Heart right ventricle (tissue), 16 donors: ENCODE results near the gene CORIN. TPM values are rescaled to one million over a fixed set of nuclear protein-coding genes. Genes with fewer than 3 reads are reported as not detected.
A peak's percentile ranks its signal among the peaks of the same experiment; 100 is the strongest.

Experiments used
- ATAC-seq, 8 donors: fragments of 200-7000 bp; cut with Tn5 transposase; one replicate each; pipeline ENCODE4 v1.9.1; 2020; ENCODE audit warnings: mild to moderate bottlenecking in 8 of 8, moderate library complexity in 8 of 8, moderate number of reproducible peaks in 1 of 8
- DNase-seq, 2 donors: peaks; one replicate each; pipeline ENCODE4 v3.0.0-alpha.2; 2020
- H3K27ac ChIP-seq, 10 donors: fragments of 200-600 bp; sonication (generic) in 2 of 10; one replicate each; pipeline versions ENCODE4 v1.5.0 to v1.8.0; 2020 to 2022; ENCODE audit warnings: mild to moderate bottlenecking in 3 of 10
- H3K27me3 ChIP-seq, 7 donors: fragments of 200-600 bp; one replicate each; pipeline ENCODE4 v1.8.0; 2021 to 2022; ENCODE audit warnings: mild to moderate bottlenecking in 2 of 7
- H3K36me3 ChIP-seq, 9 donors: fragments of 200-600 bp; sonication (generic) in 1 of 9; one replicate each; pipeline versions ENCODE4 v1.5.0 to v1.8.0; 2020 to 2022; ENCODE audit warnings: mild to moderate bottlenecking in 2 of 9
- H3K4me1 ChIP-seq, 9 donors: fragments of 200-600 bp; sonication (generic) in 1 of 9; one replicate each; pipeline versions ENCODE4 v1.5.0 to v1.8.0; 2020 to 2022; ENCODE audit warnings: mild to moderate bottlenecking in 4 of 9
- H3K4me3 ChIP-seq, 10 donors: fragments of 200-600 bp; sonication (generic) in 2 of 10; one replicate each; pipeline versions ENCODE4 v1.5.0 to v1.8.0; 2020 to 2022; ENCODE audit warnings: mild to moderate bottlenecking in 7 of 10, moderate library complexity in 2 of 10
- H3K9me3 ChIP-seq, 11 donors: fragments of 200-600 bp in 10 of 11; sonication (generic) in 2 of 11; one replicate each; pipeline versions ENCODE4 v1.5.0 to v1.8.0; 2013 to 2022; ENCODE audit warnings: mild to moderate bottlenecking in 2 of 11, control low read depth in 1 of 11, moderate library complexity in 1 of 11
- WGBS, 2 donors: extraction: QIAGEN DNeasy Blood & Tissue Kit; methylation state at CpG; one replicate each; pipeline ENCODE4 v1.1.7; 2013; ENCODE audit warnings: inconsistent platforms in 1 of 2; 5-methylcytosine and 5-hydroxymethylcytosine counted together
- intact Hi-C, 10 donors: fragments of 100-400 bp; cut with DNase I; formaldehyde crosslinking; loops; one replicate each; pipeline versions ENCODE4 v1.11.1 to v1.14.2; 2022
- polyA plus RNA-seq, 2 donors: library from polyadenylated mRNA; stranded (reverse); fragments of 200-250 nt; gene quantifications; one replicate each; pipeline ENCODE4 v1.2.3, GENCODE V29; 2013
- total RNA-seq, 10 donors: library from RNA; stranded (reverse); fragmentation: NEBNext Ultra II Directional in 3 of 10; extraction: Animal tissue kit (Norgen Biotek cat#: 25700) in 3 of 10; gene quantifications; one replicate each; pipeline versions ENCODE4 v1.2.1 to v1.2.4, GENCODE V29; 2021 to 2023
- TF ChIP-seq, protein P1 (sequence below), 9 donors: fragments of 200-600 bp; sonication (generic) in 2 of 9; IDR thresholded peaks; one replicate each; pipeline versions ENCODE4 v1.5.0 to v1.8.0; 2021 to 2022; ENCODE audit warnings: antibody characterized with exemption in 9 of 9, mild to moderate bottlenecking in 5 of 9, moderate library complexity in 1 of 9
- donor health status: Arrhythmogenic right ventricular cardiomyopathy.
- donor health status: ischemic (EF 13 %, LVEDD 7.1; RV severe dilation, severe dysfunction).
- donor health status: healthy with polysubstance abuse.
- donor health status: DM: no; HTN: yes; CAD: no.
- donor health status: DM: no; HTN: no; CAD: no.
- donor health status: ischemic (EF 25% LVEDD 6.9; RV normal size, moderate dysfunction).
- donor health status: ischemic (EF 25% LVEDD 5.7; RV mildly dilated, moderate dysfunction).
- donor health status: healthy.
- donor health status: DM: yes; HTN: yes; CAD: no.
- donor health status: Ischemic cardiomyopathy.
- donor health status: ischemic (EF 35%, LVEDD 5.7; RV mildly dilated, moderate dysfunction).
- donor health status: nonischemic (EF 11% LVEDD 7.7; RV severe dilation, severe dysfunction).
- donor health status: DM: yes; HTN: yes; CAD: no.
- donor health status: PGD.
- donor health status: ischemic (EF 29% LVEDD 5.4; RV normal size, mild dysfunction).
- donor health status: nonischemic (EF 23%, LVEDD 6.1; RV moderate dilation, normal function).

Gene CORIN
- total and polyA plus RNA-seq, 12 donors, result 8.4 to 159 (median 70.2) TPM

DNA sequence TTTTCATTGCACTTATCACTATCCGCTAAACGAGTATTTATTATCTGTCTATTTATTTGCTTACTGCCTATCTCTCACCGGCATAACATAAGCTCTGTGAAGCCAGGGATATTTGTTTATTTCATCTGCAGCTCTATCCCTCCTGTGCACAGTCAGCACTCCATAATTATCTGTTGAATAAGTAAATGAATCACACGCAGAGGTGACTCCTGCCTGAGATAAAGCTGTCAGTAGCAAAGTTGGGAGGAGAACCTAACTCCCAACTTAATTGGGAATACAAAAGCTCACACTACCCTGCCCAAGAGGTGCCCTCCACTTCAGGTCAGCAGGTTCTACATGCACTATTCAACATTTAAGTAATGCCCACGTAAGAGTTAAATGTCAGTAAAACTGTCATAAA lies 85.7 kb downstream of the CORIN start:
- WGBS, 2 donors, result 26 to 37% methylated on average over 5 of the region's 5 CpGs
- ATAC-seq, result peak in 6 of 8 donors; percentile 42 to 77 (median 56)

DNA sequence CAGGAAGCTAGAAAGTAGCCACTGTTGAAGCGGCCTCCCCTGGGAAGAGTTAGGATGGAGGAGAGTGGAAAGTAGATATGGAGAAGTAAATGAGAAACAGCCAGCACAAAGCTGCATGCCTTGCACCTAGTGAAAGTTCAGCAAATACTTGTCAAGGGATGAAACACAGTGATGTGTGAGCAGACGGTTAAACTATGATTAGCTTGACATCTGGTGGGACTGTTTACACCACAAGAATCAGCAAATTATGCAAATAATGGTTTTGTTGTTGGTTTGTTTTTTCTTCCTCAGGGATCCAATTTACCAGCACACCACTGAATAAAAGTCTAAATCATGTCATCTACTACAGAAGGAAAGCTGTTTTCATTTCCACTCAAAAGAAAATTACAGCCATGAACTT lies 87.1 kb downstream of the CORIN start:
- ATAC-seq (peak in 2 of 8 donors; percentile 15 to 50), DNase-seq (no peak)
- Histone ChIP-seq H3K4me1 (peaks cover 0 to 20% (median 5%) of the 10 kb centered on the region in 9 donors), H3K27me3 (no peaks in the 10 kb centered on the region), H3K4me3 (no peak overlapping the region), H3K9me3 (peaks cover 0 to 9% (median 0%) of the 10 kb centered on the region in 11 donors), H3K36me3 (no peaks in the 10 kb centered on the region), H3K27ac (peak overlapping the region in 5 of 10 donors; percentile 7 to 85 (median 43))
- intact Hi-C loops, result loop anchor here in 1 of 10 donors (5.0 kb wide), 1 partner anchor 77 kb away; no protein-coding TSS in a partner anchor
- 50 to 51% methylated on average over 2 of the region's 2 CpGs for WGBS, 2 donors
- TF ChIP-seq, protein P1, sequence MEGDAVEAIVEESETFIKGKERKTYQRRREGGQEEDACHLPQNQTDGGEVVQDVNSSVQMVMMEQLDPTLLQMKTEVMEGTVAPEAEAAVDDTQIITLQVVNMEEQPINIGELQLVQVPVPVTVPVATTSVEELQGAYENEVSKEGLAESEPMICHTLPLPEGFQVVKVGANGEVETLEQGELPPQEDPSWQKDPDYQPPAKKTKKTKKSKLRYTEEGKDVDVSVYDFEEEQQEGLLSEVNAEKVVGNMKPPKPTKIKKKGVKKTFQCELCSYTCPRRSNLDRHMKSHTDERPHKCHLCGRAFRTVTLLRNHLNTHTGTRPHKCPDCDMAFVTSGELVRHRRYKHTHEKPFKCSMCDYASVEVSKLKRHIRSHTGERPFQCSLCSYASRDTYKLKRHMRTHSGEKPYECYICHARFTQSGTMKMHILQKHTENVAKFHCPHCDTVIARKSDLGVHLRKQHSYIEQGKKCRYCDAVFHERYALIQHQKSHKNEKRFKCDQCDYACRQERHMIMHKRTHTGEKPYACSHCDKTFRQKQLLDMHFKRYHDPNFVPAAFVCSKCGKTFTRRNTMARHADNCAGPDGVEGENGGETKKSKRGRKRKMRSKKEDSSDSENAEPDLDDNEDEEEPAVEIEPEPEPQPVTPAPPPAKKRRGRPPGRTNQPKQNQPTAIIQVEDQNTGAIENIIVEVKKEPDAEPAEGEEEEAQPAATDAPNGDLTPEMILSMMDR (IDR thresholded peaks at IDR 0.05), result no peak

More for the DNA sequence above, 85.7 kb downstream of the CORIN start:
- H3K27me3 ChIP-seq, result no peaks in the 10 kb centered on the region
- no peaks in the 10 kb centered on the region for H3K36me3 ChIP-seq
- peaks cover 0 to 9% (median 0%) of the 10 kb centered on the region in 11 donors for H3K9me3 ChIP-seq
- peaks cover 0 to 20% (median 5%) of the 10 kb centered on the region in 9 donors for H3K4me1 ChIP-seq
- H3K27ac ChIP-seq, result peak overlapping the region in 7 of 10 donors; percentile 7 to 85 (median 56)
- H3K4me3 ChIP-seq, result no peak overlapping the region
- no peak for DNase-seq
- TF ChIP-seq, protein P1 (IDR thresholded peaks at IDR 0.05), result no peak
- intact Hi-C loops, result loop anchor here in 1 of 10 donors (5.0 kb wide), 1 partner anchor 75 kb away; no protein-coding TSS in a partner anchor

DNA sequence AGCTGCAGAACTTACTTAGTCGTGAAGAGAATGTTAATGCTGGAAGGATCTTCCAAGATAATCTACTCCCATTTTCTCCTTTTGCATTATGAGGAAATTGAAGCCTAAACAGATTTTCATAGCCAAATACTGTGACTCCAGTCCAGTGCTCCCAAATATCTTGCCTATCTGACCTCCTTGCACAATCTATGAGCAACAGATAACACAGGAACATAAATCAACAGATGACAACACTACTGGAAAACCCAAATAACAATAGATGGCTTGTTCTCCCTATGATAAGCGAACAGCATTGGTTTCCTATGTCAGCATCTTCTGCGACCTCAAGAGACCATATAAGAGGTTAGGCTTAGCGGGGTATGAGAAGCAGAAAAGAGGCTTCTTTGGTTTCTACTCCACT lies 88.0 kb downstream of the CORIN start:
- DNase-seq (no peak), ATAC-seq (no peak)
- H3K4me3 ChIP-seq, result no peak overlapping the region
- TF ChIP-seq, protein P1 (IDR thresholded peaks at IDR 0.05), result no peak
- peaks cover 0 to 26% (median 5%) of the 10 kb centered on the region in 9 donors for H3K4me1 ChIP-seq
- intact Hi-C loops, result loop anchor here in 3 of 10 donors (5.0 kb wide), 2 partner anchors 43 to 77 kb away; no protein-coding TSS in a partner anchor
- no peaks in the 10 kb centered on the region for H3K27me3 ChIP-seq
- peaks cover 0 to 9% (median 0%) of the 10 kb centered on the region in 11 donors for H3K9me3 ChIP-seq
- H3K27ac ChIP-seq, result peak overlapping the region in 5 of 10 donors; percentile 22 to 85 (median 45)
- H3K36me3 ChIP-seq, result no peaks in the 10 kb centered on the region
- 66% methylated on average over 4 of the region's 4 CpGs for WGBS, 2 donors

DNA sequence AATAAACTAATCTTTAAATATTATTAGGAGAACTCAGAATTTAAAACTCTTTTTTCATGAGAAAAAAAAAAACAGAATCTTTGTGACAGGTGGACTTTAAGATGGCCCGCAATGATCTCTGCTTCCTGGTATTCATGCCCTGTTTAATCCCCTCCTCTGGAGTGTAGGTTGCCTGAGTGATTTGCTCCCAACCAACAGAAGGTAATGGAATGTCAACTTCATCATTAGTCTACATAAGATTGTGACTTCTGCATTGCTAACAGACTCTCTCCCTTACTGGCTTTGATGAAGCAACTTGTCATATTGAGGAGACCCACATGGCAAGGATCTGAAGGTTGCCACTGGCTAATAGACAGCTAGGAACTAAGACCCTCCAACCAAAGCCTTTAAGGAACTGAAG lies 88.8 kb downstream of the CORIN start:
- TF ChIP-seq, protein P1 (IDR thresholded peaks at IDR 0.05), result no peak
- Histone ChIP-seq H3K4me3 (no peak overlapping the region), H3K27ac (peak overlapping the region in 7 of 10 donors; percentile 7 to 85 (median 45)), H3K27me3 (no peaks in the 10 kb centered on the region), H3K9me3 (peaks cover 0 to 9% (median 0%) of the 10 kb centered on the region in 11 donors), H3K4me1 (peaks cover 0 to 30% (median 10%) of the 10 kb centered on the region in 9 donors), H3K36me3 (no peaks in the 10 kb centered on the region)
- WGBS, 2 donors, result 85 to 89% methylated on average over 1 of the region's 1 CpG
- intact Hi-C loops, result loop anchor here in 2 of 10 donors (5.0 kb wide), 2 partner anchors 42 to 78 kb away; no protein-coding TSS in a partner anchor
- ATAC-seq (no peak), DNase-seq (no peak)
